BJ (cell line): ENCODE data around the gene UBFD1. TPM values are rescaled to one million over a fixed set of nuclear protein-coding genes. Genes with fewer than 3 reads are reported as not detected.

Experiments
- CTCF ChIA-PET: fragments of 350-600 bp; formaldehyde crosslinking; extraction: SDS; loops from one replicate; lab custom pipeline; 2021; ENCODE audit warnings: antibody characterized with exemption, inconsistent platforms; lab: Yijun Ruan, JAX
- POLR2A ChIA-PET: fragments of 300-600 bp; sonication (Branson Sonifier 250); formaldehyde crosslinking; extraction: SDS; loops from one replicate; lab custom pipeline; 2021; ENCODE audit warnings: antibody characterized with exemption; lab: Charles Lee
- DNase-seq: peaks from one replicate; pipeline ENCODE4 v3.0.0-alpha.2; 2011; ENCODE audit warnings: low read depth
- H3K27me3 ChIP-seq: 2 replicates; pipeline ENCODE4 v1.6.0; 2011; ENCODE audit warnings: low read length; ENCODE audit not compliant: control insufficient read depth, insufficient read depth
- H3K36me3 ChIP-seq: 2 replicates; pipeline ENCODE4 v1.5.1; 2011; ENCODE audit warnings: low read length; ENCODE audit not compliant: control insufficient read depth, insufficient read depth
- H3K4me3 ChIP-seq: 2 replicates; pipeline ENCODE4 v1.5.1; 2011; ENCODE audit warnings: low read depth, mild to moderate bottlenecking, control low read depth, low read length
- polyA plus RNA-seq: library from polyadenylated mRNA; depleted of rRNA; stranded (reverse); fragments of >200 nt; gene quantifications from 2 replicates; pipeline ENCODE4 v1.2.3, GENCODE V29; 2011
- TF ChIP-seq, protein P1 (sequence below): IDR thresholded peaks from 2 replicates; pipeline ENCODE4 v1.5.1; 2011; ENCODE audit warnings: low read depth, mild to moderate bottlenecking, control low read depth, inconsistent platforms, low read length, moderate library complexity; ENCODE audit not compliant: insufficient read depth

Gene UBFD1
- polyA plus RNA-seq, 1 experiment, result 61.4 TPM

DNA sequence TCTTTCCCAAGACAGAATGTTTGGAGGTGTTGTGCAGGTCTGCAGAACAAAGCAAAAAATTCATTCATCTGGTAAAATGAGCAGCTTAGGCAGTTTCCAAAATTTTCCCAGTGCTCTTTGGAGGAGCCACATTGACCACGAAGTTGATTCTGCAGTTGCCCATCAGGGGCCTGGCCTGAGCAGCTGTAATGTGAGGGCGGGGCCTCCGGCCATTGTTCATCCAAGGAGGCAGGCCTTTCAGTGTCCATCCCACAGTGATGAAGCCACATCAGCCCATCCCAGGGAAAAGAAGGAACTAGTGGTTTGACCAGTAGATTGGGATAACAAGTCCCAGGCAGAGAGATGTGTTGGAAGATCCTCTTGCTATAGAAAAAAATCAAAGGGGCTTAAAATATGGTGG, 10.1 kb downstream of the UBFD1 start:
- no peak overlapping the region for H3K4me3 ChIP-seq
- POLR2A ChIA-PET, result no interaction called here
- no peaks in the 10 kb centered on the region for H3K27me3 ChIP-seq
- CTCF ChIA-PET, result no interaction called here
- TF ChIP-seq, protein P1, sequence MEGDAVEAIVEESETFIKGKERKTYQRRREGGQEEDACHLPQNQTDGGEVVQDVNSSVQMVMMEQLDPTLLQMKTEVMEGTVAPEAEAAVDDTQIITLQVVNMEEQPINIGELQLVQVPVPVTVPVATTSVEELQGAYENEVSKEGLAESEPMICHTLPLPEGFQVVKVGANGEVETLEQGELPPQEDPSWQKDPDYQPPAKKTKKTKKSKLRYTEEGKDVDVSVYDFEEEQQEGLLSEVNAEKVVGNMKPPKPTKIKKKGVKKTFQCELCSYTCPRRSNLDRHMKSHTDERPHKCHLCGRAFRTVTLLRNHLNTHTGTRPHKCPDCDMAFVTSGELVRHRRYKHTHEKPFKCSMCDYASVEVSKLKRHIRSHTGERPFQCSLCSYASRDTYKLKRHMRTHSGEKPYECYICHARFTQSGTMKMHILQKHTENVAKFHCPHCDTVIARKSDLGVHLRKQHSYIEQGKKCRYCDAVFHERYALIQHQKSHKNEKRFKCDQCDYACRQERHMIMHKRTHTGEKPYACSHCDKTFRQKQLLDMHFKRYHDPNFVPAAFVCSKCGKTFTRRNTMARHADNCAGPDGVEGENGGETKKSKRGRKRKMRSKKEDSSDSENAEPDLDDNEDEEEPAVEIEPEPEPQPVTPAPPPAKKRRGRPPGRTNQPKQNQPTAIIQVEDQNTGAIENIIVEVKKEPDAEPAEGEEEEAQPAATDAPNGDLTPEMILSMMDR, result no peak
- no peak for DNase-seq
- H3K36me3 ChIP-seq, result peaks cover 43% of the 10 kb centered on the region

DNA sequence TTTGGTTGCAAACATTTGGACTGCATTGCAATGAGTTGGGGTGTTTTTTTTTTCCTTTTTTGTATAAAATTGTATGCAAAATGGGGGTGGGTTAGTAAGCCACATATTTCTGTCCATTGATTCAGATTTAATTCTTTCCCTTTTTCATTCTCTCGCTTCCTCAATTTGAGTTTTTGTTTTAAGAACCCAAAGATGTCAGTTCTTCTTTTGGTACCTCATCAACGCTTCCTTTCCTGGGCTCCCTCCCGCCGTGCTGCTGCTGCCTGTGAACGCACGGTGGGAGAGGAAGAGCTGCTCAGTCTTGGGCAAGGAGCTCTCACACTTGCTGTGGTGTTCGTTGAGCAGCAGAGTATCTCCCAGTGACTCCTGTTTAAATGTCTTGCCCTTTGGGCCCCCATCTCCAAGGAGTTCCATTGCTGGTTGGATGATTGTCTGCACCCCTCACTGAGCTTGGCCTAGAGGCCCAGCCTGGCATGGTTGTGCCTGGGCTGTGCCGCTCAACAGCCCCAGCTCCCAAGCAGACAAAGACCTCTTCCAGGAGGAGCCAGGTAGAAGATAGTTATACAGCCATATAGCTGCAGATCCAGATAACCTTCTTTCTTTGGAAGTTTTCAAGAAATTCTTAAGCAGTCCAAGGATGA, 13.6 kb downstream of the UBFD1 start:
- TF ChIP-seq, protein P1, result no peak
- Histone ChIP-seq H3K27me3 (no peaks in the 10 kb centered on the region), H3K36me3 (peaks cover 29% of the 10 kb centered on the region), H3K4me3 (no peak overlapping the region)
- ChIA-PET CTCF (interaction anchor here (1.9 to 2.0 kb wide), 2 partner anchors 14 to 25 kb away, joined by 6 to 10 read pairs; partner anchors contain the start of genes EARS2, NDUFAB1 and UBFD1), POLR2A (no interaction called here)
- DNase-seq, result no peak

DNA sequence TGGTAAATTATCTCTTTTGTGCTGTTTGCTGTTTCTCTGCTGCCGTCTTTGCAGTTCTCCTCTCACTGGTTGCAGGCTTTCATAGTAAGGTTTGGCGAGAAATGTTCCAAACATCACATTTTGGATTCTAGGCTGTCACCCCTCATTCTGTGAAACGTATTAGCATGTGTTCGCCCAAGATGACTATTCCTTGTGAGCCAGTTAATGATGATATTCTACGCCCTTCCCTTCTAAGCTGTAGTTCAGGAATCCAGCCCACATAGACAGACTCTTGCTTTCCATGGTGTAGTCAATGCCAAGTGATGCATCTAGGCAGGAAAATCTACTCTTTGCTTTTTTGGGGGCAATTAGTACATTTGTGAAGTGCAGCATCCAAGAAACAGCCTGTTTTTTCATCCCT, 14.4 kb downstream of the UBFD1 start:
- peaks cover 28% of the 10 kb centered on the region for H3K36me3 ChIP-seq
- DNase-seq, result no peak
- CTCF ChIA-PET, result interaction anchor here (1.9 to 2.0 kb wide), 2 partner anchors 14 to 25 kb away, joined by 6 to 10 read pairs; partner anchors contain the start of genes EARS2, NDUFAB1 and UBFD1
- no peak overlapping the region for H3K4me3 ChIP-seq
- TF ChIP-seq, protein P1, result no peak
- H3K27me3 ChIP-seq, result no peaks in the 10 kb centered on the region
- POLR2A ChIA-PET, result no interaction called here

DNA sequence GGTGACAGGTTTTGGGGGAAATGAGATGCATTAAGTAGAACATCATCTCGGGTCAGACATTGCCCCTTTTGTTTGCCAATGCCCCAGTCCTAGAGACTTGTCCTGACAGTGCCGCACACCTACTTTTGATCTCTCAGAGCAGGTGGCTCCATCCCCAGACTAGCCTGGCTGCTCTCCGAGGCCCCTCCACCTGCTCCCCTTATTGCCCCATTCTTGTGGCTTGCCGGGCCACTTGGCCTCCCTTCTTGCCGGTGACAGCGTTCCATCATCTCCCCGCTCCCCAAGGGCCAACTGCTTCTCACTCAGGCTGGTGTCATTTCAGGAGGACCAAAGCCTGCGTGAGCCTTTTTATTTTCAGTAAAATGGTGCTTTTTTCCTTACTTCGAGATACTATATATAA, 14.9 kb downstream of the UBFD1 start:
- POLR2A ChIA-PET, result no interaction called here
- TF ChIP-seq, protein P1, result no peak
- no peak overlapping the region for H3K4me3 ChIP-seq
- CTCF ChIA-PET, result interaction anchor here (1.9 kb wide), 1 partner anchor 24 kb away, joined by 6 read pairs; the partner anchor contains the start of gene NDUFAB1
- no peak for DNase-seq
- H3K36me3 ChIP-seq, result peaks cover 27% of the 10 kb centered on the region
- no peaks in the 10 kb centered on the region for H3K27me3 ChIP-seq

DNA sequence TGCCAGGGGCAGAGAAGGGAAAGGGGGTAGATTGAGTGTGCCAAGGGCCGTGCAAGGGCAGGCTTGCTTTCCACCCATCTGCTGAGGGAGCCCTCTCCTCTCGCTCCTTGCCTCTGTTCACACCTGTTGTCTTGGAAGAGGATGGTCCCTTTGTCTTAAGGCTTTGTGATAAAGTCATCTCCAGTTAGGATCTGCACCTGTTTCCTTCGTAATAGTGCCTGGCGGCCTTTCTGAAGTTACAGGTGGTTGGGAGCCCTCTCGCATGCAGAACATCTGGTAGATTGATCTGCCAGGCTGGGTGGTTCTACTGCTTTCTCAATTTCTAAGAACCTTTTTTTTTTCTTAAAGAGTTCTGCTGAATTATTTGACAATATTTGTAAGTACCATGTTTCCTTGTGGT, 16.3 kb downstream of the UBFD1 start:
- ChIA-PET CTCF (no interaction called here), POLR2A (no interaction called here)
- peaks cover 19% of the 10 kb centered on the region for H3K36me3 ChIP-seq
- H3K27me3 ChIP-seq, result no peaks in the 10 kb centered on the region
- no peak for DNase-seq
- TF ChIP-seq, protein P1, result no peak
- H3K4me3 ChIP-seq, result no peak overlapping the region
